ENCODE data around the gene SCRN2.
A peak's percentile ranks its signal among the peaks of the same experiment; 100 is the strongest.

The SCRN2 gene

DNA sequence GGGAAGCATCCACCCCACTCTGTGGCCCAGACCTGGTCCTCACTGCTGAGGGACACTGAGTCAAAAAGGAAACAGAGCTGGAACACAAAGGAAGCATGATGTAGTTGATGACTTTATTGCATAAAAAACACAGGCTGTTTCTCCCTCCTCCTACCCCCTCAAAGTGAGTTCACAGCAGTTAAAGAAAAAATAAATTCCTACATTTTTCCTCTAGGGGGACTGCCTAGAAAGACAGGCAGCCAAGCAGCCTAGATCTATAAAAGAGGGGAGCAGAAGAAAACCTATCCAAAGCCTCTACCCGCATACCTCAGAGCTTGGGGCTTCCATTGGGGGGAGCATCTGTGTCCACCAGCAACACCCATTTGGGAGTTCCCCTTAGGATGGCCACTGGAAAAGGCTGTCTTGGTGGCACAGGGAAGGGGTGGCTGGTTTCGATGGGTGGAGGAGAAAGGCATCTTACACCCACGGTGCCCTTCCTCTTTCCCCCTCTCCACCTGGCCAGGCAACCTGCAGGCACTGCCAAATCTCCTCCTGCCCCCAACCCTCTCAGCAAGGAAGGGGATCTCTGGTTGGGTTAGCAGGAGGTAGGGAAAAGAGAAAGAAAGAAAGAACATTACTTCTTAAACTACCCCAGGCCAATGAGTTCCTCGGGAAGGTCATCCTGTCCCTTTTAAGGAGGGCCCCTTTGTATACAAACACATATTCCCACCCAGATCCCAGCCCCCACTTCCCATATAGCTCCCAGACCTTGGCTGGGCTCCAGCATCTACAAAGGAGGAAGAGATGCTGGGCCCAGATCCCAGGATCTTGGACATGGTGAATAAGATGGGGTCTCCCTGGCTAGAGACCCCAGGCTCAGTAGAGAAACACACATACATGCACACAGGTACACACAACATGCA, 4.0 kb upstream of the SCRN2 start:
- no peak for DNase-seq

- DNase-seq: no peak
Observed at GRCh38 chr17:47844227-47844626, 3.2 kb upstream of the SCRN2 start.

DNA sequence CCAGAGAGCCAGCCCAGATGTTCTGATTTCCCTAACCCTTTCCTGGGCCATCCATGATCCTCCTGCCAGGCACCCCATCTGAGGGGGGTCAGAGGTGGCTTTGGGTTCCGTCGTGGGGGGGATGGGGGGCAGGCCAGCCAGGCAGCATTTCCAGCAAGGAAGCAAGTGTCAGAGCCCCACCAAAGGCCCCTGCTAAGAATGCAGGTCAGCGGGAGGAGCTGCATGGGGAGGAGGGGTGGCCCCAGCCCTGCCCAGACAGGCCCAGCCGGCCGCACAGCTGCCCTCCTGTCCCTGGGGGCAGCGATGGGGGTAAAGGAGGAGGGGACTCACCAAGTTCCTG, 2.3 kb upstream of the SCRN2 start:
- no peak for DNase-seq

- no peak for DNase-seq
Observed at GRCh38 chr17:47841488-47842291, 617 bp upstream of the SCRN2 start.

- no peak for DNase-seq
Observed at GRCh38 chr17:47840001-47840741, 902 bp downstream of the SCRN2 start.

GRCh38 chr17:47839071-47839470, 2.0 kb downstream of the SCRN2 start:
- DNase-seq: no peak

DNA sequence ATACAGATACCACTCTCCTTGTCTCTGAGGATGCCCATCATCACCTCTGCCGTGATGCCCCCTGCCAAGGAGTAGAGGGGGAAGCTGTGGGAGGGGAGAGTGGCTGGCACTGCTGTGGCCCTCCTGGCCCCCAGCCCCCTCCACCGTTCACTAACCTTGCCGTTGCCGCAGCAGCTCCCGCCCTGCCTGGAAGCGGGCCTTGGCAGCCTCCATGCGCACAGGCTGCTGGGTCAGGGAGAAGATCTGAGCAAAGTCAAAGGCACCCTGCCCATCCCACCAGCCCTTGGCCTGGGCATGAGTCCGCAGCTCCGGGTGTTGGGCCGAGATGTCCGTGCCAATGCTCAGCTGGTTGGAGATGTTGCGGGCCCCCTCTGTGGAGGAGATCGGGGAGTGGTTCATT, 2.4 kb downstream of the SCRN2 start:
- DNase-seq: no peak

GRCh38 chr17:47837401-47838039, 3.6 kb downstream of the SCRN2 start:
- no peak for DNase-seq

- no peak for DNase-seq
Observed at GRCh38 chr17:47836601-47837000, 4.5 kb downstream of the SCRN2 start.

DNA sequence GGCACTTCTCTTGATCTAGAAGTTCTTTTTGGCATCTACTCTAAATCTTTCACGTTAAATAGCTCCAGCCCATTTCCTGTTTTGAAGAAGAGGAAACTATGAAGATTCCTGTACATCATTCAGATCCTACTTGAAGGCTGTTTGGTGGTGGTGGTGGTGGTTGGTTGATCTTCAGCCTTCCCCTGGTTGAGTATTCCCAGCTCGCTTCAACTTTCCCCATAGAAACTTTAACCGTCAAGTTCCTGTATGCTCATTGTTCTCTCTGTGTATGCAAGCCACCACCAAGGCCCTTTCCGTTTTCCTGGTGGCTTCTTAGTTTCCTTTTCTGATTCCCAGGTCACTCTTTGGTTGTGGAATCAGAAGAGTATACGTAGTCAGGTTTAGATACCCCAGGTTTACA, 6.3 kb downstream of the SCRN2 start:
- no peak for DNase-seq

GRCh38 chr17:47831934-47832327, 9.1 kb downstream of the SCRN2 start:
- no peak for DNase-seq

GRCh38 chr17:47831003-47831933, 9.8 kb downstream of the SCRN2 start, which contains the start of the genes LRRC46 and MRPL10:
TSS of gene LRRC46 (plus strand) at chr17:47831670. CDS start at chr17:47831990, 320 bp downstream.
TSS of gene MRPL10 (minus strand) at chr17:47831541. CDS start at chr17:47831511, 30 bp downstream.
- peak; percentile 60 for DNase-seq

- DNase-seq: no peak
Observed at GRCh38 chr17:47830396-47831002, 10.6 kb downstream of the SCRN2 start.

GRCh38 chr17:47829870-47830269, 11.2 kb downstream of the SCRN2 start:
- DNase-seq: no peak

GRCh38 chr17:47823519-47823918, 17.6 kb downstream of the SCRN2 start:
- DNase-seq: no peak

GRCh38 chr17:47822785-47823184, 18.3 kb downstream of the SCRN2 start:
- no peak for DNase-seq

DNA sequence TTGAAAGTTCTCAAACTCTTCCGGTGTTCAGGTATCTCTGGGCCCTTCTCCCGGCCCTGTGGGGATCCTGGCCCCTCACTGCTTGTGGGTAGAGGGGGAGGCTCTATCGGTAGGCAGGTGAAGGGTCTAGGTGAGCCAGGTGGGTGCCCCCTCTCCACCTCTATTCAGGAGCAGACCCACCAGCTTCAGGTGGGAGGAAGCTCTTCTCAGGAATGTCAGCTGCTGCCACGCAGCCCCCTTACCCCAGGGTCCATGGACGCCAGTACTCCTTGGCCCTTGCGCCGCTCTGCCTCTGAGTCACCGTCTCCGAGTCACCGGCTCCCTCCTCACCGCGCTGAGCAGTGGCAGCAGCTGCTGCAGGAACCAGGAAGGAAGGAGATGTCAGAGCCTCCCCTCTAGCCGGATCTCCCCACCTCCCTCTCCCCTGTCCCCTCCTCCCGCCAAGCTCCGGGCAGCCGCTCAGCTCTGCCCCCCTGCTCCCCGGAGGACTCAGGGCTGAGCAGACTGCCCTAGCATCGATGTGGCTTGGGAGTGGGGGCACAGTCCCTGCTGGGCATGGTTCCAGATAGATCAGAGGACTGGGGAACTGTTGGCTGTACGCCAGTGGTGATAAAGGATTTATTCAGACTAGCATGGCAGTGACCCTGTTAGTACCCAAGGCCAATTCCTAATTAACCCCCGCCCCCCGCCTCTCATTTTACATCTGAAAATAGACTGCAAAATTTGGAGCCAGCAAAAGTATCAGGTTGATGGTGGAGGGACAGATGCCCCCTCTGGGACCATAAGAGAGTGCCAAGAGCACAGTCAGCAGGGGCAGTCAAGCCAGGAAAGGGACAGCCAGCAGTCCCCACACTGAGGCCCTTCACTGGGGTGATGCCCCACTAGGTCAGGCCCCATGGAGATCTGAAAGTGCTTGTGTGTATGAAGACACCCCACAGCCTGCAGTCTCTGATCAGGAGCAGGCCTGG, 19.4 kb downstream of the SCRN2 start, which contains the start of gene OSBPL7:
Gene OSBPL7, minus strand, starts transcription at position 371 of the 968 bp plus-strand sequence. CDS start 1,516 bp downstream, outside the sequence.
- DNase-seq: peak; percentile 22

GRCh38 chr17:47821031-47821423, 20.0 kb downstream of the SCRN2 start:
- no peak for DNase-seq

DNA sequence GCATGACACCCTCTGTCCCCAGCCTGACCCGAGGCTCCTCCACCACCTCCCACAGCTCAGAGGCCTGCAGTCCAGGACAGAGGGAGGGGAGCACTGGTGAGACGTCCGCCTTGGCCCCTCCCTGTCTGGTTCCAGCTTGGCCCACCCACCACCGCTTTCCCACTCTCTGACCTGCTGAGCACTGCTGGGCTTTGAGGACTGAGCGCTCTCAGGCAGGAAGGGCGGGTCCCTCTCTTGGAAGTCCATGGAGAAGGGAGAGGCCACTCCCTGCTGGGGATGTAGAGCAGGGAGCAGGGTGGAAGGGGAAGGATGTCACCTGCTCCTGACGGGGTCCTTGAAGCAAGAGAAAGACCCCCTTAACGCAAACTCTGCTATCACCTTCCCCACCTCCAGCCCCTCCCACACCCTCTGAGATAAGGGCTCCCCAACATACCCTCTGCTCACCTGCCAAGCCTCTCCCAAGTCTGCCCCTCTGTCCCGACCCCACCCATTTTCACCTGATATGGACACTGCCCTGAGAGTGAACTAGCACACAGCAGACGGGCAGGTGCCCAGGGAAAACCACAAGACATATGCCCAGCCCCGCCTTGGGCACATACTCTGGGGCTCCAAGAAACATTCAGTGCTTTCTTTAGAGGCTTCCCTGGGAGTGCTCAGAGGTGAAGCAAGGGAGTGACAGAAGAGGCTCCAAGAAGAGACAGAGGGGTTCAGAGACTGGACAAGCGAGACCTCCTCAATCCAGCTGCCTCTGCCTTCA, 20.9 kb downstream of the SCRN2 start:
- DNase-seq: no peak
